CD4-positive, alpha-beta memory T cell (primary cell): ENCODE data around the gene VSIR. TPM values are rescaled to one million over a fixed set of nuclear protein-coding genes. Genes with fewer than 3 reads are reported as not detected.
A peak's percentile ranks its signal among the peaks of the same experiment; 100 is the strongest.

Experiments used
- CTCF ChIA-PET: fragments of 350-600 bp; sonication (Branson Sonifier 250); formaldehyde crosslinking; loops from one replicate; lab custom pipeline; 2021; ENCODE audit warnings: inconsistent platforms; ENCODE audit not compliant: partially characterized antibody; lab: Charles Lee
- POLR2A ChIA-PET: fragments of 350-600 bp; sonication (Branson Sonifier 250); formaldehyde crosslinking; loops from one replicate; lab custom pipeline; 2021; ENCODE audit not compliant: partially characterized antibody; lab: Charles Lee
- DNase-seq, 5 donors: peaks; one replicate each; pipeline versions ENCODE4 v3.0.0 to v3.0.0-alpha.2; 2020 to 2022; ENCODE audit warnings: mixed read lengths in 1 of 5
- H3K27ac ChIP-seq: one replicate; pipeline ENCODE4 v1.7.0; 2013; ENCODE audit warnings: low read depth, low read length
- H3K27me3 ChIP-seq: 2 replicates; pipeline ENCODE4 v1.7.0; 2013; ENCODE audit warnings: mild to moderate bottlenecking, low read length, moderate library complexity; ENCODE audit not compliant: insufficient read depth
- H3K36me3 ChIP-seq: 2 replicates; pipeline ENCODE4 v1.7.0; 2013; ENCODE audit warnings: mild to moderate bottlenecking, low read length, moderate library complexity; ENCODE audit not compliant: insufficient read depth
- H3K4me1 ChIP-seq: 2 replicates; pipeline ENCODE4 v1.7.0; 2013; ENCODE audit warnings: mild to moderate bottlenecking, low read length, moderate library complexity; ENCODE audit not compliant: insufficient read depth
- H3K4me3 ChIP-seq, 2 donors: one replicate each; pipeline ENCODE4 v1.7.0; 2013; ENCODE audit warnings: low read length in 2 of 2, mild to moderate bottlenecking in 1 of 2
- H3K9me3 ChIP-seq, 2 donors: one replicate each; pipeline ENCODE4 v1.7.0; 2013; ENCODE audit warnings: low read length in 2 of 2, control low read depth in 1 of 2; ENCODE audit not compliant: control insufficient read depth in 1 of 2
- H3K27ac Mint-ChIP-seq, 7 donors: one replicate each; pipeline ENCODE4 v1.8.0; 2020 to 2021; ENCODE audit warnings: mixed read lengths in 7 of 7, mild to moderate bottlenecking in 6 of 7, inconsistent platforms in 3 of 7, moderate library complexity in 3 of 7
- H3K27me3 Mint-ChIP-seq, 2 donors: one replicate each; pipeline ENCODE4 v1.8.0; 2020 to 2021; ENCODE audit warnings: mixed read lengths in 2 of 2
- H3K36me3 Mint-ChIP-seq, 2 donors: one replicate each; pipeline ENCODE4 v1.8.0; 2020 to 2021; ENCODE audit warnings: mixed read lengths in 2 of 2, inconsistent platforms in 1 of 2, mild to moderate bottlenecking in 1 of 2
- H3K4me1 Mint-ChIP-seq, 4 donors: one replicate each; pipeline ENCODE4 v1.8.0; 2020 to 2021; ENCODE audit warnings: mixed read lengths in 4 of 4, mild to moderate bottlenecking in 1 of 4
- H3K4me3 Mint-ChIP-seq, 8 donors: one replicate each; pipeline ENCODE4 v1.8.0; 2020 to 2021; ENCODE audit warnings: mixed read lengths in 8 of 8, mild to moderate bottlenecking in 7 of 8, moderate library complexity in 6 of 8, inconsistent platforms in 3 of 8
- H3K9me3 Mint-ChIP-seq, 8 donors: one replicate each; pipeline ENCODE4 v1.8.0; 2020 to 2021; ENCODE audit warnings: mixed read lengths in 8 of 8, mild to moderate bottlenecking in 5 of 8, inconsistent platforms in 3 of 8, moderate library complexity in 1 of 8
- intact Hi-C: fragments of 100-400 bp; cut with micrococcal nuclease; formaldehyde crosslinking; loops from one replicate; pipeline ENCODE4 v1.15.1; 2023
- polyA plus RNA-seq, 2 donors: library from polyadenylated mRNA; unstranded; fragments of 300-500 nt; fragmentation: Illumina TruSeq; gene quantifications; one replicate each; pipeline ENCODE4 v1.2.3, GENCODE V29; 2021
- total RNA-seq, 2 experiments: library from RNA; stranded (reverse); gene quantifications; one replicate each; pipeline ENCODE4 v1.2.3, GENCODE V29; 2021

Gene VSIR
- total and polyA plus RNA-seq, 4 experiments from 2014 or later = 97.8 to 372 (median 224) TPM

- Mint-ChIP-seq H3K36me3 (peaks cover 51 to 88% of the 10 kb centered on the region in 2 donors), H3K27ac (peak overlapping the region; percentile 75 to 99 (median 87))
Measured at GRCh38 chr10:71765176-71765904, 8.0 kb downstream of the VSIR start.

GRCh38 chr10:71763352-71764127, 9.8 kb downstream of the VSIR start:
- peak overlapping the region; percentile 31 for H3K27ac ChIP-seq
- Mint-ChIP-seq H3K4me3 (peak overlapping the region in 5 of 8 donors; percentile 33 to 70 (median 61)), H3K4me1 (peaks cover 63 to 100% (median 84%) of the 10 kb centered on the region in 4 donors), H3K9me3 (peaks cover 0 to 2% (median 0%) of the 10 kb centered on the region in 8 donors), H3K36me3 (peaks cover 41 to 86% of the 10 kb centered on the region in 2 donors), H3K27me3 (no peaks in the 10 kb centered on the region), H3K27ac (peak overlapping the region; percentile 71 to 99 (median 88))
- H3K27me3 ChIP-seq = no peaks in the 10 kb centered on the region
- H3K4me3 ChIP-seq = no peak overlapping the region
- peaks cover 94% of the 10 kb centered on the region for H3K4me1 ChIP-seq
- CTCF ChIA-PET = interaction anchor here (0.8 to 16.3 kb wide), 12 partner anchors 10 to 70 kb away, joined by 3 to 379 read pairs (median 4); partner anchors contain the start of gene VSIR
- no peaks in the 10 kb centered on the region for H3K9me3 ChIP-seq
- POLR2A ChIA-PET = interaction anchor here (0.7 to 18.5 kb wide), 5 partner anchors 10 to 55 kb away, joined by 3 to 1035 read pairs (median 13); partner anchors contain the start of gene VSIR
- peaks cover 59% of the 10 kb centered on the region for H3K36me3 ChIP-seq
- intact Hi-C loops = no loop called here
- no peak for DNase-seq

More at GRCh38 chr10:71765176-71765904, 8.0 kb downstream of the VSIR start:
- H3K4me1 ChIP-seq = peaks cover 97% of the 10 kb centered on the region
- H3K27ac ChIP-seq = peak overlapping the region; percentile 93
- H3K36me3 ChIP-seq = peaks cover 63% of the 10 kb centered on the region
- no peak overlapping the region for H3K4me3 ChIP-seq
- ChIA-PET POLR2A (interaction anchor here (0.6 to 18.5 kb wide), 5 partner anchors 8 to 68 kb away, joined by 3 to 1035 read pairs (median 32); partner anchors contain the start of gene VSIR), CTCF (interaction anchor here (1.0 to 16.3 kb wide), 10 partner anchors 8 to 69 kb away, joined by 3 to 379 read pairs (median 4); partner anchors contain the start of gene VSIR)
- H3K9me3 ChIP-seq = no peaks in the 10 kb centered on the region
- no peaks in the 10 kb centered on the region for H3K27me3 Mint-ChIP-seq
- no peak for DNase-seq
- peaks cover 71 to 99% (median 88%) of the 10 kb centered on the region in 4 donors for H3K4me1 Mint-ChIP-seq
- intact Hi-C loops = no loop called here
- H3K27me3 ChIP-seq = no peaks in the 10 kb centered on the region
- peaks cover 0 to 2% (median 0%) of the 10 kb centered on the region in 8 donors for H3K9me3 Mint-ChIP-seq
- H3K4me3 Mint-ChIP-seq = peak overlapping the region in 7 of 8 donors; percentile 37 to 70 (median 54)

- Histone ChIP-seq H3K27ac (peak overlapping the region; percentile 26), H3K27me3 (no peaks in the 10 kb centered on the region), H3K4me3 (no peak overlapping the region), H3K4me1 (peaks cover 94% of the 10 kb centered on the region), H3K9me3 (no peaks in the 10 kb centered on the region), H3K36me3 (peaks cover 69% of the 10 kb centered on the region)
- ChIA-PET POLR2A (interaction anchor here (1.0 to 18.5 kb wide), 4 partner anchors 8 to 35 kb away, joined by 3 to 1035 read pairs (median 224); no protein-coding TSS in a partner anchor), CTCF (interaction anchor here (1.0 to 16.3 kb wide), 6 partner anchors 10 to 62 kb away, joined by 3 to 379 read pairs (median 7); partner anchors contain the start of gene VSIR)
- Mint-ChIP-seq H3K36me3 (peaks cover 45 to 89% of the 10 kb centered on the region in 2 donors), H3K9me3 (peaks cover 0 to 2% (median 0%) of the 10 kb centered on the region in 8 donors), H3K27ac (peak overlapping the region in 6 of 7 donors; percentile 57 to 99 (median 82)), H3K4me3 (peak overlapping the region in 4 of 8 donors; percentile 14 to 79 (median 38)), H3K27me3 (no peaks in the 10 kb centered on the region), H3K4me1 (peaks cover 67 to 100% (median 84%) of the 10 kb centered on the region in 4 donors)
- intact Hi-C loops = no loop called here
- no peak for DNase-seq
Measured at GRCh38 chr10:71762324-71762723, 11.0 kb downstream of the VSIR start.

- Histone ChIP-seq H3K36me3 (peaks cover 67% of the 10 kb centered on the region), H3K9me3 (no peaks in the 10 kb centered on the region), H3K4me3 (no peak overlapping the region), H3K27ac (peak overlapping the region; percentile 46), H3K27me3 (no peaks in the 10 kb centered on the region), H3K4me1 (peaks cover 94% of the 10 kb centered on the region)
- Mint-ChIP-seq H3K27ac (peak overlapping the region; percentile 22 to 99 (median 86)), H3K4me3 (peak overlapping the region in 7 of 8 donors; percentile 18 to 81 (median 67)), H3K36me3 (peaks cover 40 to 89% of the 10 kb centered on the region in 2 donors), H3K27me3 (no peaks in the 10 kb centered on the region), H3K9me3 (peaks cover 0 to 2% (median 0%) of the 10 kb centered on the region in 8 donors), H3K4me1 (peaks cover 67 to 100% (median 84%) of the 10 kb centered on the region in 4 donors)
- intact Hi-C loops = no loop called here
- DNase-seq = peak in 1 of 5 donors; percentile 16
- POLR2A ChIA-PET = interaction anchor here (1.0 to 18.5 kb wide), 4 partner anchors 9 to 34 kb away, joined by 3 to 1035 read pairs (median 224); no protein-coding TSS in a partner anchor
- CTCF ChIA-PET = interaction anchor here (4.6 to 16.3 kb wide), 2 partner anchors 12 to 62 kb away, joined by 33 to 379 read pairs; partner anchors contain the start of gene VSIR
Measured at GRCh38 chr10:71761541-71762113, 11.7 kb downstream of the VSIR start.

- ChIA-PET POLR2A (interaction anchor here (1.0 to 18.5 kb wide), 3 partner anchors 9 to 34 kb away, joined by 3 to 1035 read pairs (median 444); no protein-coding TSS in a partner anchor), CTCF (interaction anchor here (4.6 to 16.3 kb wide), 2 partner anchors 12 to 61 kb away, joined by 33 to 379 read pairs; partner anchors contain the start of gene VSIR)
- peak overlapping the region in 7 of 8 donors; percentile 18 to 81 (median 67) for H3K4me3 Mint-ChIP-seq
- peaks cover 61% of the 10 kb centered on the region for H3K36me3 ChIP-seq
- no peaks in the 10 kb centered on the region for H3K9me3 ChIP-seq
- no peak overlapping the region for H3K4me3 ChIP-seq
- peaks cover 94% of the 10 kb centered on the region for H3K4me1 ChIP-seq
- intact Hi-C loops = no loop called here
- H3K4me1 Mint-ChIP-seq = peaks cover 69 to 100% (median 85%) of the 10 kb centered on the region in 4 donors
- no peaks in the 10 kb centered on the region for H3K27me3 Mint-ChIP-seq
- H3K27ac Mint-ChIP-seq = peak overlapping the region in 6 of 7 donors; percentile 77 to 99 (median 87)
- H3K27ac ChIP-seq = peak overlapping the region; percentile 46
- H3K9me3 Mint-ChIP-seq = peaks cover 0 to 2% (median 0%) of the 10 kb centered on the region in 8 donors
- H3K27me3 ChIP-seq = no peaks in the 10 kb centered on the region
- H3K36me3 Mint-ChIP-seq = peaks cover 38 to 89% of the 10 kb centered on the region in 2 donors
- DNase-seq = peak in 1 of 5 donors; percentile 72
Measured at GRCh38 chr10:71761105-71761511, 12.2 kb downstream of the VSIR start.

GRCh38 chr10:71757399-71757922, 15.9 kb downstream of the VSIR start:
- H3K4me3 Mint-ChIP-seq = peak overlapping the region; percentile 54 to 87 (median 76)

More at GRCh38 chr10:71757399-71757922, 15.9 kb downstream of the VSIR start:
- H3K9me3 ChIP-seq = no peaks in the 10 kb centered on the region
- ChIA-PET POLR2A (interaction anchor here (1.1 to 26.4 kb wide), 4 partner anchors 13 to 59 kb away, joined by 3 to 1191 read pairs (median 600); partner anchors contain the start of genes C10orf105 and VSIR), CTCF (interaction anchor here (0.6 to 5.7 kb wide), 16 partner anchors 9 to 148 kb away, joined by 3 to 109 read pairs (median 8); partner anchors contain the start of gene VSIR)
- peaks cover 94% of the 10 kb centered on the region for H3K4me1 ChIP-seq
- H3K4me3 ChIP-seq = peak overlapping the region in 1 of 2 donors; percentile 35
- Mint-ChIP-seq H3K36me3 (peaks cover 45 to 84% of the 10 kb centered on the region in 2 donors), H3K27ac (peak overlapping the region; percentile 95 to 99 (median 96)), H3K4me1 (peaks cover 64 to 100% (median 81%) of the 10 kb centered on the region in 4 donors), H3K9me3 (peaks cover 0 to 2% (median 0%) of the 10 kb centered on the region in 8 donors), H3K27me3 (no peaks in the 10 kb centered on the region)
- peak overlapping the region; percentile 53 for H3K27ac ChIP-seq
- DNase-seq = no peak
- no peaks in the 10 kb centered on the region for H3K27me3 ChIP-seq
- H3K36me3 ChIP-seq = peaks cover 61% of the 10 kb centered on the region
- intact Hi-C loops = loop anchor here (1.0 kb wide), 2 partner anchors 8 to 12 kb away; no protein-coding TSS in a partner anchor
